ENCODE data around the gene FOXC1. TPM values are rescaled to one million over a fixed set of nuclear protein-coding genes. Genes with fewer than 3 reads are reported as not detected.

Gene FOXC1
- polyA plus RNA-seq, 1 donor from 2014 or later: 0.09 TPM

DNA sequence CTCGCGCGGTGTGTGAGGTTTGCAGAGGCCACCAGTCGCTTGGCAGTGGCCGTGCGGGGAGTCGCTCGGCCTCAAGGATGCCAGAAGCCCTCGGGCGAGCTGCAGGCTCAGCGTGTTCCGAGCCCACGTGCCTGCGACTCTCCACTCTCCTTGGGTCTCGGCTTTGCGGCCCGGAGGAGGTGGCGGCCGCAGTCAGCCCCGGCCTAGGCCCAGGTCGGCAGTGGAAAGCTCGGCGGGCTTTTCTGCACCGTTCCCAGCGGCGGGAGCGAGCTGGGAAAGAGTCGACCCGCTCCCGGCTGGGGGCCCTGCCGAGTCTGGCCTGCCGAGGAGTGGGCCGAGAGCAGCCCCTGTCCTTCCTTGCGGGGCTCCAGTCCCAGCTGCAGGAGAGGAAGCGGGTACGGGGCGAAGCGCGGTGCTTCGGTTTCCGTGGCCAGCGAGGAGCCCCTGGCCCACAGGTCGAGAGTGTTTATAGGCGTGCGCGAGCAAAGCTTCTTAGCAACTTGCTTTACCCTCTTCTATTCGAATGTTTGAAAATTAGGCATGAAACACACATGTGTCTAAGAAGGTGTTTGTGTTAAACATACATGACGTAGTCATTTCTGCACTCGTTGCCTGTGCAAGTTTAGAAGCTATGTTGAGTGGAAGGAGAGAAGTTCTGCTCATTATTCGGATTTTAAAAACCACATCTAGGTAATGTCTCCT is 5.6 kb downstream of the FOXC1 start:
- Histone ChIP-seq H3K27me3 (ENCODE audit: insufficient read depth, low read depth, low read length) (peaks cover 96% of the 10 kb centered on the region), H3K27ac (ENCODE audit: low read length) (no peak overlapping the region), H3K4me3 (ENCODE audit: low read length) (no peak overlapping the region), H3K9me3 (ENCODE audit: low read length) (no peaks in the 10 kb centered on the region), H3K36me3 (ENCODE audit: insufficient read depth, low read length) (no peaks in the 10 kb centered on the region), H4K20me1 (ENCODE audit: insufficient read depth) (no peaks in the 10 kb centered on the region), H3K4me2 (ENCODE audit: low read length) (no peak overlapping the region), H2AFZ (ENCODE audit: low read depth, low read length) (no peak overlapping the region), H3K79me2 (replicated peaks; ENCODE audit: insufficient read depth, low read length) (no peaks in the 10 kb centered on the region), H3F3A (ENCODE audit: insufficient read depth, low read length, poor library complexity, severe bottlenecking) (no peaks in the 10 kb centered on the region), H3K9me2 (ENCODE audit: insufficient read depth, low read length) (no peaks in the 10 kb centered on the region), H3K9ac (ENCODE audit: low read length) (no peak overlapping the region)
- no peak for TF ChIP-seq MXI1 (conservative IDR thresholded peaks at IDR 0.05; ENCODE audit: poor library complexity, severe bottlenecking)
- peak; percentile 50 for TF ChIP-seq EZH2 (IDR thresholded peaks at IDR 0.05; ENCODE audit: borderline replicate concordance, insufficient read depth, low read length, poor library complexity, severe bottlenecking)
- no peak for TF ChIP-seq RAD21 (conservative IDR thresholded peaks at IDR 0.05)

DNA sequence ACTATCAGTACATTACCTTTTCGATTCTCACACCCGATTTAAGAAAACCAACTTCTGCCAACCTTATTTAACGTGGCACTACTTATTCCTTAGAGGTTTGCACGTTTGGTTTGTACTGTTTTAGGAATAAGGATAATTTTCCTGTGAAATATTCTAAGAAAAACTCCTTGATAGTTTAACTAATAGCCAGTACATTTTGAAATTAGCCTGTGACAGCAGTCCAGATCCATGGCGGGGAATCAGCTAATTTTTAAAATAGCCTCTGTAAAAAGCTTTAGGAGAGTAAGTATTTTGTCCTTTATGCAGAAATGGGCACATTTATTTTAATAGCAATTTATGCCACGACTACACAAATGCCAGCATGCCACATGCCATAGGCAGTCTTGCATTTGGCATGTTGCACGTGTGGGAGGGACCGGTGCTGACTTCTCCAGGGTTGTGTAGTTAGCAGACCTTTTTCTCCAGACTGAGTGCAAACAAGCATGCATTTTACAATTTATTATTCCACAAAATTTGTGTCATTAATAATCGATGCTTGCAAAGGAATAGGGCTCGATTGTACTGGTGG is 6.2 kb downstream of the FOXC1 start:
- H2AFZ ChIP-seq (ENCODE audit: low read depth, low read length): no peak overlapping the region
- H3K4me2 ChIP-seq (ENCODE audit: low read length): no peak overlapping the region
- no peak for TF ChIP-seq POLR2AphosphoS5 (IDR thresholded peaks at IDR 0.05)
- no peak for TF ChIP-seq MXI1 (conservative IDR thresholded peaks at IDR 0.05; ENCODE audit: poor library complexity, severe bottlenecking)
- no peak for TF ChIP-seq TAF1 (IDR thresholded peaks at IDR 0.05; ENCODE audit: low read depth)
- no peak for TF ChIP-seq EZH2 (IDR thresholded peaks at IDR 0.05; ENCODE audit: borderline replicate concordance, insufficient read depth, low read length, poor library complexity, severe bottlenecking)
- TF ChIP-seq, protein P1, sequence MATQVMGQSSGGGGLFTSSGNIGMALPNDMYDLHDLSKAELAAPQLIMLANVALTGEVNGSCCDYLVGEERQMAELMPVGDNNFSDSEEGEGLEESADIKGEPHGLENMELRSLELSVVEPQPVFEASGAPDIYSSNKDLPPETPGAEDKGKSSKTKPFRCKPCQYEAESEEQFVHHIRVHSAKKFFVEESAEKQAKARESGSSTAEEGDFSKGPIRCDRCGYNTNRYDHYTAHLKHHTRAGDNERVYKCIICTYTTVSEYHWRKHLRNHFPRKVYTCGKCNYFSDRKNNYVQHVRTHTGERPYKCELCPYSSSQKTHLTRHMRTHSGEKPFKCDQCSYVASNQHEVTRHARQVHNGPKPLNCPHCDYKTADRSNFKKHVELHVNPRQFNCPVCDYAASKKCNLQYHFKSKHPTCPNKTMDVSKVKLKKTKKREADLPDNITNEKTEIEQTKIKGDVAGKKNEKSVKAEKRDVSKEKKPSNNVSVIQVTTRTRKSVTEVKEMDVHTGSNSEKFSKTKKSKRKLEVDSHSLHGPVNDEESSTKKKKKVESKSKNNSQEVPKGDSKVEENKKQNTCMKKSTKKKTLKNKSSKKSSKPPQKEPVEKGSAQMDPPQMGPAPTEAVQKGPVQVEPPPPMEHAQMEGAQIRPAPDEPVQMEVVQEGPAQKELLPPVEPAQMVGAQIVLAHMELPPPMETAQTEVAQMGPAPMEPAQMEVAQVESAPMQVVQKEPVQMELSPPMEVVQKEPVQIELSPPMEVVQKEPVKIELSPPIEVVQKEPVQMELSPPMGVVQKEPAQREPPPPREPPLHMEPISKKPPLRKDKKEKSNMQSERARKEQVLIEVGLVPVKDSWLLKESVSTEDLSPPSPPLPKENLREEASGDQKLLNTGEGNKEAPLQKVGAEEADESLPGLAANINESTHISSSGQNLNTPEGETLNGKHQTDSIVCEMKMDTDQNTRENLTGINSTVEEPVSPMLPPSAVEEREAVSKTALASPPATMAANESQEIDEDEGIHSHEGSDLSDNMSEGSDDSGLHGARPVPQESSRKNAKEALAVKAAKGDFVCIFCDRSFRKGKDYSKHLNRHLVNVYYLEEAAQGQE (IDR thresholded peaks at IDR 0.05; ENCODE audit: borderline replicate concordance): no peak
- TF ChIP-seq RAD21 (conservative IDR thresholded peaks at IDR 0.05): no peak
- no peak for TF ChIP-seq EP300 (conservative IDR thresholded peaks at IDR 0.05; ENCODE audit: poor library complexity, severe bottlenecking)
- TF ChIP-seq SMC3 (conservative IDR thresholded peaks at IDR 0.05; ENCODE audit: poor library complexity): no peak
- TF ChIP-seq, protein P2, sequence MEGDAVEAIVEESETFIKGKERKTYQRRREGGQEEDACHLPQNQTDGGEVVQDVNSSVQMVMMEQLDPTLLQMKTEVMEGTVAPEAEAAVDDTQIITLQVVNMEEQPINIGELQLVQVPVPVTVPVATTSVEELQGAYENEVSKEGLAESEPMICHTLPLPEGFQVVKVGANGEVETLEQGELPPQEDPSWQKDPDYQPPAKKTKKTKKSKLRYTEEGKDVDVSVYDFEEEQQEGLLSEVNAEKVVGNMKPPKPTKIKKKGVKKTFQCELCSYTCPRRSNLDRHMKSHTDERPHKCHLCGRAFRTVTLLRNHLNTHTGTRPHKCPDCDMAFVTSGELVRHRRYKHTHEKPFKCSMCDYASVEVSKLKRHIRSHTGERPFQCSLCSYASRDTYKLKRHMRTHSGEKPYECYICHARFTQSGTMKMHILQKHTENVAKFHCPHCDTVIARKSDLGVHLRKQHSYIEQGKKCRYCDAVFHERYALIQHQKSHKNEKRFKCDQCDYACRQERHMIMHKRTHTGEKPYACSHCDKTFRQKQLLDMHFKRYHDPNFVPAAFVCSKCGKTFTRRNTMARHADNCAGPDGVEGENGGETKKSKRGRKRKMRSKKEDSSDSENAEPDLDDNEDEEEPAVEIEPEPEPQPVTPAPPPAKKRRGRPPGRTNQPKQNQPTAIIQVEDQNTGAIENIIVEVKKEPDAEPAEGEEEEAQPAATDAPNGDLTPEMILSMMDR (IDR thresholded peaks at IDR 0.05; ENCODE audit: poor library complexity, severe bottlenecking): no peak
- H3K36me3 ChIP-seq (ENCODE audit: insufficient read depth, low read length): no peaks in the 10 kb centered on the region
- no peaks in the 10 kb centered on the region for H3F3A ChIP-seq (ENCODE audit: insufficient read depth, low read length, poor library complexity, severe bottlenecking)
- no peaks in the 10 kb centered on the region for H3K79me2 ChIP-seq (replicated peaks; ENCODE audit: insufficient read depth, low read length)
- H3K4me3 ChIP-seq (ENCODE audit: low read length): no peak overlapping the region
- no peak overlapping the region for H3K9ac ChIP-seq (ENCODE audit: low read length)
- no peak overlapping the region for H3K27ac ChIP-seq (ENCODE audit: low read length)
- H4K20me1 ChIP-seq (ENCODE audit: insufficient read depth): no peaks in the 10 kb centered on the region
- no peaks in the 10 kb centered on the region for H3K9me2 ChIP-seq (ENCODE audit: insufficient read depth, low read length)
- H3K27me3 ChIP-seq (ENCODE audit: insufficient read depth, low read depth, low read length): peaks cover 96% of the 10 kb centered on the region
- H3K9me3 ChIP-seq (ENCODE audit: low read length): no peaks in the 10 kb centered on the region

Measured in neural cell (in vitro differentiated cells).